AG04449 (cell line): ENCODE measurements around the gene TARBP2.

Source experiments
- CTCF ChIA-PET: fragments of 350-600 bp; formaldehyde crosslinking; extraction: SDS; loops from one replicate; lab custom pipeline; 2021; ENCODE audit warnings: antibody characterized with exemption; lab: Yijun Ruan, JAX
- POLR2A ChIA-PET: fragments of 400-600, 350-600 bp; formaldehyde crosslinking; extraction: SDS; loops from one replicate; lab custom pipeline; 2020; ENCODE audit warnings: antibody characterized with exemption, inconsistent platforms; lab: Yijun Ruan, JAX
- DNase-seq: peaks from one replicate; pipeline ENCODE4 v3.0.0-alpha.2; 2010; ENCODE audit warnings: low read depth, low spot score
- H3K4me3 ChIP-seq: 2 replicates; pipeline ENCODE4 v1.5.1; 2011; ENCODE audit warnings: low read depth, mild to moderate bottlenecking, control low read depth, low read length
- TF ChIP-seq, protein P1 (sequence below): IDR thresholded peaks from one replicate; pipeline ENCODE4 v1.5.1; 2011; ENCODE audit warnings: mild to moderate bottlenecking, moderate library complexity, low read length, control low read depth, inconsistent platforms; ENCODE audit not compliant: insufficient read depth; ENCODE audit errors: missing control alignments

TARBP2 gene

GRCh38 chr12:53467880-53468279, 33.2 kb upstream of the TARBP2 start:
- CTCF ChIA-PET: interaction anchor here (1.2 to 2.9 kb wide), 3 partner anchors 9 to 12 kb away, joined by 4 to 11 read pairs (median 4); no protein-coding TSS in a partner anchor
- POLR2A ChIA-PET: no interaction called here
- no peak overlapping the region for H3K4me3 ChIP-seq
- DNase-seq: no peak
- TF ChIP-seq, protein P1, sequence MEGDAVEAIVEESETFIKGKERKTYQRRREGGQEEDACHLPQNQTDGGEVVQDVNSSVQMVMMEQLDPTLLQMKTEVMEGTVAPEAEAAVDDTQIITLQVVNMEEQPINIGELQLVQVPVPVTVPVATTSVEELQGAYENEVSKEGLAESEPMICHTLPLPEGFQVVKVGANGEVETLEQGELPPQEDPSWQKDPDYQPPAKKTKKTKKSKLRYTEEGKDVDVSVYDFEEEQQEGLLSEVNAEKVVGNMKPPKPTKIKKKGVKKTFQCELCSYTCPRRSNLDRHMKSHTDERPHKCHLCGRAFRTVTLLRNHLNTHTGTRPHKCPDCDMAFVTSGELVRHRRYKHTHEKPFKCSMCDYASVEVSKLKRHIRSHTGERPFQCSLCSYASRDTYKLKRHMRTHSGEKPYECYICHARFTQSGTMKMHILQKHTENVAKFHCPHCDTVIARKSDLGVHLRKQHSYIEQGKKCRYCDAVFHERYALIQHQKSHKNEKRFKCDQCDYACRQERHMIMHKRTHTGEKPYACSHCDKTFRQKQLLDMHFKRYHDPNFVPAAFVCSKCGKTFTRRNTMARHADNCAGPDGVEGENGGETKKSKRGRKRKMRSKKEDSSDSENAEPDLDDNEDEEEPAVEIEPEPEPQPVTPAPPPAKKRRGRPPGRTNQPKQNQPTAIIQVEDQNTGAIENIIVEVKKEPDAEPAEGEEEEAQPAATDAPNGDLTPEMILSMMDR: no peak

GRCh38 chr12:53468282-53468681, 32.8 kb upstream of the TARBP2 start:
- ChIA-PET POLR2A (no interaction called here), CTCF (interaction anchor here (1.2 to 2.9 kb wide), 3 partner anchors 8 to 11 kb away, joined by 4 to 11 read pairs (median 4); no protein-coding TSS in a partner anchor)
- TF ChIP-seq, protein P1: no peak
- no peak overlapping the region for H3K4me3 ChIP-seq
- no peak for DNase-seq

DNA sequence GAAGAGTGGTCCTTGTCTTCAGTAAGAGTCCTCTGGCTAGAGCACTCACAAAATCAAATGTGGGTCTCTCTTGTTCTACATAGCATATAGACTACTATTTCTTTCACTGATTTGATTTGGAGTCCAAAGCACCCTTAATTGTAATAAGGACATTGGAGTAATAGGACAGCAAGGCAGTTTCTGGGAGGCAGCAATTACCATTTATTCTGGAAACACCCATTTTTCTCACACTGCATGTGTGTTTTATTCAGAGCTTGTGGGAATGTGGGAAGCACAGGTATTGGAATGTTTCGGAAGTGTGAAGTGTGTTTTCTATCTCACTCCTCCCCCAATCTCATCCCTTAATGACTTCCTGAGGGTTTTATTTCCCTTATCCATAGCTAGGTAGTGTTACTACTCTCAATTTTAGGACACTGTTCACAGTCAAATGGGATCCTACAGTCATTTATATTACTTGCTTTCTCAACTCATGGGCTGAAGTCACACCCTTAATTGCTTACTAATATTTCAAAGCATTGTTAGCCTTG, 29.0 kb upstream of the TARBP2 start:
- no peak overlapping the region for H3K4me3 ChIP-seq
- ChIA-PET CTCF (interaction anchor here (0.7 to 11.2 kb wide), 4 partner anchors 16 to 120 kb away, joined by 3 to 99 read pairs (median 44); partner anchors contain the start of gene NPFF), POLR2A (no interaction called here)
- DNase-seq: no peak
- TF ChIP-seq, protein P1: no peak

GRCh38 chr12:53474077-53474476, 27.0 kb upstream of the TARBP2 start:
- DNase-seq: no peak
- ChIA-PET POLR2A (interaction anchor here (0.9 to 1.7 kb wide), 2 partner anchors 11 to 27 kb away, joined by 3 to 4 read pairs; no protein-coding TSS in a partner anchor), CTCF (interaction anchor here (1.1 to 11.2 kb wide), 8 partner anchors 8 to 150 kb away, joined by 3 to 99 read pairs (median 4); partner anchors contain the start of genes NPFF and TARBP2)
- TF ChIP-seq, protein P1: no peak
- no peak overlapping the region for H3K4me3 ChIP-seq

DNA sequence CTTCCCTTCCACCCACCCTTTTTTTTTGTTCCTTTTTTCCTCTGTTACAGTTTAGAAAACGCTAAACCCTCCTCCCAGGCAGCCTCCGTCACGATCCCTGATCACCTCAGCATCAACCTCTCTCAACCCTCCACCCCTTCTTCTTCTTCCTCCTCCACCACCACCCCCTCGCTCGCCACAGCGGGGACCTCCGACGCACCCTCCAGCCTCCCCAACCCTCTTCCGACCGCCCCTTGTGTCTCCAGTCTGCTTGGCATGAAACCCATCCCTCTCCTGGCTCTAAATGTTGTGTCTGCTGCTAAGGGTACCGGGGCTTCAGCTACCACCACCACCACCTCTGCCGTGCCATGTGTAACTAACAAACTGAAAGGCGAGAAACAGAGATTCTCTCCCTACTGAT, 26.3 kb upstream of the TARBP2 start:
- no peak overlapping the region for H3K4me3 ChIP-seq
- CTCF ChIA-PET: interaction anchor here (0.9 to 11.2 kb wide), 7 partner anchors 9 to 122 kb away, joined by 3 to 99 read pairs (median 9); partner anchors contain the start of genes NPFF and TARBP2
- POLR2A ChIA-PET: interaction anchor here (0.6 to 1.7 kb wide), 3 partner anchors 10 to 26 kb away, joined by 3 to 4 read pairs (median 3); no protein-coding TSS in a partner anchor
- no peak for DNase-seq
- TF ChIP-seq, protein P1: no peak

DNA sequence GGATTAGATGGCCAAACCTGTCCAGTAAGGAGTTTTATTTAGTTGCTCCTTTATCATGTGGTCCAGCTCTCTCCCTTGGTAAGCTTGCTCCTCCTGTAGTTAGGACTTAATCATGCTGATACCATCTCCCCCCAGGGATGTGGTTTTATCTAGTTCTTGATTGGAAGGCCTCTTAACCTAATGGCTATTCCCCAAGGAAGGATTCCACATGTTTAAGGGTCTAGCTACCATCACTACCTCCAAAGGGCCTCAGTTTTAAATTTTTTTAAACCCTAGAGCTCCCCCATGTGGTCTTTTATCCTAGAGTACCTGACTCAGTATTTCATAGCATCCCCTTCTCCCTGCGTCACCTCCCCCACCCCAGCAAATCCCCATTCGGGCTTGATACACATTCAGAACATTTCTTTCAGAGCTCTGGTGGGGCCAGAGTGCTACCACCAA, 24.3 kb upstream of the TARBP2 start:
- no peak overlapping the region for H3K4me3 ChIP-seq
- TF ChIP-seq, protein P1: no peak
- ChIA-PET CTCF (interaction anchor here (1.1 to 11.2 kb wide), 15 partner anchors 9 to 155 kb away, joined by 3 to 99 read pairs (median 5); partner anchors contain the start of genes MAP3K12 and NPFF), POLR2A (interaction anchor here (1.4 kb wide), 1 partner anchor 15 kb away, joined by 4 read pairs; no protein-coding TSS in a partner anchor)
- no peak for DNase-seq
